Measurements from ENCODE around the gene VPS33B.

The VPS33B gene

DNA sequence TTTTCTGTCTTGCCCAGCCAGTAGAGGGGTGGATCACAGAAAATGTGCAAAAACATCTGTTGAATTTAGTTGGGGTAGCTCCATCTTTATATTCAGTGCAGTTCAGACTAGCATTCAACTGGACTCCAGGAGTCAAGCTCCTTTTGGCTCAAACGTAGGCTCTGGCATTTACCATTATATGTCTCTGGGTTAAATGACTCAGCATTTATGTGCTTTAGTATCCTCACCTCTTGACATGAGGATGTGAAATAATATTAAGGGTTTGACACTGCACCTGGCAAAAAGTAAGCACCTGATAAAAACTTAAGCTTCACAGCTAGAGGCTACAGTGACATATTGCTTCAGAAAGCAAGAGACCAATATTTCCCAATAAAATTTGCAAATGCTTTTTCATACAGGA, 42.8 kb downstream of the VPS33B start:
- Histone ChIP-seq H3K27me3 (no peaks in the 10 kb centered on the region), H3K36me3 (peaks cover 96% of the 10 kb centered on the region), H3K4me3 (ENCODE audit: low read depth, low read length) (no peak overlapping the region), H3K9me3 (no peaks in the 10 kb centered on the region), H3K4me1 (no peaks in the 10 kb centered on the region)
- DNase-seq, result no peak
- TF ChIP-seq CTCF (IDR thresholded peaks at IDR 0.05; ENCODE audit: low read depth, low read length), result no peak

DNA sequence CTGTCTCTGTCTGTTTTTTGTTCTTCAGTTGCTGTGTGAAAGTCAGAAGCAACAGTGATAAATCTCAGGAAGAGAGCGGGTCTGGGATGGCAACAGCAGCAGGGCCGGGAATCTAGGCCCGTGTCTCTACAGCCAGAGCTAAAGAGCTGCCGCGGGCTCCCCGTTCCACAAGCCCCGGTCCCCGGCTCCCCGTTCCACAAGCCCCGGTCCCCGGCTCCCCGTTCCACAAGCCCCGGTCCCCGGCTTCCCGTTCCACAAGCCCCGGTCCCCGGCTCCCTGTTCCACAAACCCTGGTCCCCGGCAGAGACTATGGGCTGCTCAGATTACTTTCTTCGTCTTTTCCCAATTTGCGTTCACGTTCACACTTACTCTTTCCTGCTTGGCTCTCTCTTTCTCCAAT, 48.2 kb downstream of the VPS33B start:
- H3K27me3 ChIP-seq, result no peaks in the 10 kb centered on the region
- H3K4me1 ChIP-seq, result no peaks in the 10 kb centered on the region
- H3K36me3 ChIP-seq, result peaks cover 91% of the 10 kb centered on the region
- H3K9me3 ChIP-seq, result no peaks in the 10 kb centered on the region
- H3K4me3 ChIP-seq (ENCODE audit: low read depth, low read length), result no peak overlapping the region
- TF ChIP-seq CTCF (IDR thresholded peaks at IDR 0.05; ENCODE audit: low read depth, low read length), result no peak
- no peak for DNase-seq

- DNase-seq, result no peak
- Histone ChIP-seq H3K4me3 (ENCODE audit: low read depth, low read length) (no peak overlapping the region), H3K9me3 (no peaks in the 10 kb centered on the region), H3K36me3 (peaks cover 95% of the 10 kb centered on the region), H3K4me1 (no peaks in the 10 kb centered on the region), H3K27me3 (no peaks in the 10 kb centered on the region)
- no peak for TF ChIP-seq CTCF (IDR thresholded peaks at IDR 0.05; ENCODE audit: low read depth, low read length)
These were observed 50.3 kb downstream of the VPS33B start for GRCh38 chr15:90972133-90972532.

DNA sequence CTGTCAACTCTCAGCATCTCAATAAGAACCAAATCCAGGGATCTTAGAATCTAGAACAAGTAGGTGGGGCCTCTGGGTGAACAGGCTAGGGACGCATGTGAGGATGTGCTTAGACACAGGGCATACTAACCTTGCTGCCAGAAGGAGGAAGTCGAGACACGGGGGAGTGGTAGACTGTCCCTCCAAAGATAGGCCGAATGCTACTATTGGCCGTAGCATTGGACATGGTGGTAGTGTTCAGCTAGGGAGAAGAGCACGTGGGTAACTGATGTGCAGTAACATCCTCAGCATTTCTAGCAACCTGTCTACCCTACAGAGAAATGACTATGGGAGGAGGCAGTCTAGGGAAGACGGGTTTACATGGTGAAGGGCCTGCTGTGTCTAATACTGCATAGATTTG, 52.1 kb downstream of the VPS33B start:
- H3K27me3 ChIP-seq, result no peaks in the 10 kb centered on the region
- no peaks in the 10 kb centered on the region for H3K9me3 ChIP-seq
- H3K36me3 ChIP-seq, result peaks cover 94% of the 10 kb centered on the region
- H3K4me1 ChIP-seq, result no peaks in the 10 kb centered on the region
- no peak for TF ChIP-seq CTCF (IDR thresholded peaks at IDR 0.05; ENCODE audit: low read depth, low read length)
- no peak overlapping the region for H3K4me3 ChIP-seq (ENCODE audit: low read depth, low read length)
- DNase-seq, result no peak

- Histone ChIP-seq H3K4me1 (no peaks in the 10 kb centered on the region), H3K9me3 (no peaks in the 10 kb centered on the region), H3K4me3 (ENCODE audit: low read depth, low read length) (no peak overlapping the region), H3K36me3 (peaks cover 91% of the 10 kb centered on the region), H3K27me3 (no peaks in the 10 kb centered on the region)
- DNase-seq, result no peak
- TF ChIP-seq CTCF (IDR thresholded peaks at IDR 0.05; ENCODE audit: low read depth, low read length), result no peak
These were observed 54.0 kb downstream of the VPS33B start for GRCh38 chr15:90968434-90968833.

GRCh38 chr15:90967206-90967605, 55.2 kb downstream of the VPS33B start:
- no peak overlapping the region for H3K4me3 ChIP-seq (ENCODE audit: low read depth, low read length)
- no peak for TF ChIP-seq CTCF (IDR thresholded peaks at IDR 0.05; ENCODE audit: low read depth, low read length)
- H3K36me3 ChIP-seq, result peaks cover 91% of the 10 kb centered on the region
- H3K27me3 ChIP-seq, result no peaks in the 10 kb centered on the region
- H3K9me3 ChIP-seq, result no peaks in the 10 kb centered on the region
- no peak for DNase-seq
- no peaks in the 10 kb centered on the region for H3K4me1 ChIP-seq
